ENCODE data around the gene MRFAP1L1. TPM values are rescaled to one million over a fixed set of nuclear protein-coding genes. Genes with fewer than 3 reads are reported as not detected.

Gene MRFAP1L1
- total RNA-seq (2011; cell fraction: chromatin; rRNA removed; ENCODE audit: low replicate concordance), result 23.4 and 45.9 TPM in 2 replicates
- 16.5 and 18.4 TPM in 2 replicates for total RNA-seq (2011; cell fraction: nucleolus; rRNA removed)
- 26.7 and 33.1 TPM in 2 replicates for total RNA-seq (2011; cell fraction: nucleoplasm; rRNA removed)
- 74.2 and 78.8 TPM in 2 replicates for total RNA-seq (2014; rRNA removed)
- 85.7 and 86.2 TPM in 2 replicates for total RNA-seq (2014; rRNA removed; fragmentation: Illumina TruSeq; extraction: Trizol)
- 83.3 and 90.6 TPM in 2 replicates for total RNA-seq (2015; rRNA removed; fragmentation: Illumina TruSeq; extraction: Trizol)
- total RNA-seq (2021), result 51.3 and 53.6 TPM in 2 replicates
- 59.5 and 83.8 TPM in 2 replicates for polyA plus RNA-seq (2011; rRNA removed)
- polyA plus RNA-seq (2011; cell fraction: cytosol; rRNA removed), result 19.4 and 37.0 TPM in 2 replicates
- polyA plus RNA-seq (2011; cell fraction: nucleus; rRNA removed), result 37.8 and 48.5 TPM in 2 replicates
- 49.1 and 74.0 TPM in 2 replicates for polyA plus RNA-seq (2012)
- 74.8 and 87.6 TPM in 2 replicates for polyA plus RNA-seq (2014; fragmentation: Illumina TruSeq; extraction: Trizol)
- polyA plus RNA-seq (2014; fragmentation: Nextera tagmentation; extraction: Ambion mirVana), result 10 to 100 TPM; 37.6 to 48.1 TPM
- 104 and 111 TPM in 2 replicates for polyA plus RNA-seq (2014; rRNA removed)
- polyA minus RNA-seq (2011; rRNA and poly(A)+ RNA removed), result 46.9 and 49.6 TPM in 2 replicates
- polyA minus RNA-seq (2011; cell fraction: cytosol; rRNA and poly(A)+ RNA removed), result 10.4 and 17.8 TPM in 2 replicates
- 13.7 and 31.7 TPM in 2 replicates for polyA minus RNA-seq (2011; cell fraction: nucleus; rRNA and poly(A)+ RNA removed)
- percentile 98 among the genes with signal in this experiment for Bru-seq, nascent RNA
- BruChase-seq, experiment 1, labeled RNA remaining after a 2-hour chase, result percentile 99 among the genes with signal in this experiment
- percentile 99 among the genes with signal in this experiment for BruChase-seq, experiment 2, labeled RNA remaining after a 6-hour chase
- long read RNA-seq, experiment 1, transcript MRFAP1L1-202 (1 exons, 2,127 nt), result minor isoform, 16 of 171 reads
- long read RNA-seq, experiment 1, transcript MRFAP1L1-201 (2 exons, 1,593 nt), result major isoform, 137 of 171 reads
- long read RNA-seq, experiment 1, partial matches to known transcripts, result 0 of 171 reads
- long read RNA-seq, experiment 1, other reads (novel, unspliced or antisense), result 18 of 171 reads
- long read RNA-seq, experiment 2, transcript MRFAP1L1-202 (1 exons, 2,127 nt), result minor isoform, 24 of 86 reads
- long read RNA-seq, experiment 2, transcript MRFAP1L1-201 (2 exons, 1,593 nt), result major isoform, 59 of 86 reads
- long read RNA-seq, experiment 2, partial matches to known transcripts, result 0 of 86 reads
- long read RNA-seq, experiment 2, other reads (novel, unspliced or antisense), result 3 of 86 reads
- long read RNA-seq, experiment 3, transcript MRFAP1L1-201 (2 exons, 1,593 nt), result major isoform, 56 of 72 reads
- long read RNA-seq, experiment 3, partial matches to known transcripts, result 0 of 72 reads
- long read RNA-seq, experiment 3, other reads (novel, unspliced or antisense), result 13 of 72 reads

DNA sequence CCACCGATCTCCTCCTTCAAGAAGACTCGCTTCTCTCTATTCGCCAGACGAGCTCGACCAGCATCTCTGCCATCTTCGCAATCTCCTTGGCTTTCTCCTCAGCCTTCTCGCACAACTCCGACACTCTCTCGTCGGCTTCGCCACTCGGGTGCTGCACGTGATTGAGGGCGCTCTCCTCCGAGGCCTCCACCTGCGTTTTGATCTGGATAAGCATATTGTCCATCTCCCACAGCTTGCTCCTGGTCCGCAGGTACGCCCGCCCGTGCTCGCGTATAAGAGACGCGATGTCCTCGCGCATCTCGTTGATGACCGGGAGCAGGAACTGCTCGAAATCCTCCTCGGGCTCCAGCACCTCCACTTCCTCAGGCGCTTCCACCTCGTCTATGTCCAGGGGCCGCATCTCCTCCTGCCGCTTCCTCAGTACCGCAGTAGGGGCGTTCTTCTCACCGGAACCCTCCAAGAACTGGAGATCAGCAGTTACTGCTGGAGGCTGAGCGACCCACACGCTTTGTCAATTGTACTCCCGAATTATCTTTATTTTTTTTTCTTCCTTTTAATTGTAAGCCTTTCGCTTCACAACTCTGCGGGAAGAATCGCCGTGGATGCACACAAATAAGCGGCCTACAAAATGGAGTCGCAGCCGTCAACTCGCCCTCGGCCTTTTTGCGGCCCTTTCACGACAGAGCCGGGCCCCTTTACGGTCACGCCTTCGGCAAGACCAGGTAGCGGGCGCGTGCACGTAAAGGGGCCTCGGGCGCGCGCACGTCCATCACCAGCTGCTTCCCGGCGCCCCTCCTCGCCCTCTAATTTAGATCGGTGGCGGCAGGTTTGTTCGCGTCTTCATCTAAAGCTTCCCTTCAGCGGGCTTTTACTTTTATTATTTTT is at the start of gene MRFAP1L1:
Gene MRFAP1L1, minus strand, starts transcription at position 636 of the 885 bp plus-strand sequence. Its CDS starts 236 bp downstream, at position 400.
- intact Hi-C loops (cut with micrococcal nuclease), result loop anchor here (5.0 kb wide), 1 partner anchor 67 kb away; the partner anchor contains the start of gene MRFAP1
- H3K4me2 ChIP-seq (ENCODE audit: insufficient read depth, low read length), result peak within 1 kb of the TSS; percentile 99
- CTCF ChIA-PET (ENCODE audit: low intra/inter-chr PET ratio), result no interaction called here
- H3K9ac ChIP-seq (ENCODE audit: insufficient read depth in 1 of 2, low read depth in 2 of 2, low read length in 2 of 2), result peak within 1 kb of the TSS; percentile 79 to 94
- 0 out of 2 replicates have a peak, but pooled peaks cover 5% of the 10 kb centered on the region for H4K20me1 ChIP-seq (replicated peaks; ENCODE audit: control insufficient read depth, insufficient read depth, low read length)
- peak within 1 kb of the TSS; percentile 73 for H3K4me3 ChIP-seq
- ATAC-seq (peak; percentile 86), FAIRE-seq (peak; percentile 88), DNase-seq (ENCODE audit: extremely low read depth in 1 of 4, low spot score in 3 of 4) (peak; percentile 94 to 98 (median 95))
- peaks cover 3 to 22% of the 10 kb centered on the region in 2 experiments; a peak in 4 of 5 replicates for H3K4me1 ChIP-seq (replicated peaks in 1 of 2; ENCODE audit: control insufficient read depth in 2 of 2, insufficient read depth in 2 of 2, low read length in 2 of 2)
- peaks cover 55% of the 10 kb centered on the region for H3K79me2 ChIP-seq (ENCODE audit: control insufficient read depth, insufficient read depth, low read length)
- no peaks in the 10 kb centered on the region for H3K27me3 ChIP-seq (ENCODE audit: control insufficient read depth in 2 of 2, insufficient read depth in 2 of 2, low read length in 2 of 2)
- peaks cover 35% of the 10 kb centered on the region for H3K36me3 ChIP-seq (ENCODE audit: control insufficient read depth, insufficient read depth, low read length)
- in situ Hi-C loops (cut with MboI), result no loop called here
- H3K9me1 ChIP-seq (ENCODE audit: control insufficient read depth, insufficient read depth, low read length), result no peaks in the 10 kb centered on the region
- POLR2A ChIA-PET, result interaction anchor here (0.6 to 2.7 kb wide), 16 partner anchors 8 to 1456 kb away, joined by 3 to 10 read pairs (median 4); partner anchors contain the start of gene S100P
- peak within 1 kb of the TSS; percentile 75 for H3K27ac ChIP-seq (ENCODE audit: extremely low read depth, low read depth, low read length)
- WGBS (ENCODE audit: insufficient coverage, low coverage, missing lambda C conversion rate), result under 1% methylated on average over 69 of the region's 72 CpGs
- H2AFZ ChIP-seq (ENCODE audit: low read depth, low read length), result peak within 1 kb of the TSS; percentile 93
- no peaks in the 10 kb centered on the region for H3K9me3 ChIP-seq (replicated peaks; ENCODE audit: control insufficient read depth, insufficient read depth, low read depth, low read length)
- TSS peak; percentile 76 for BruUV-seq (replicated peaks)
- TF ChIP-seq SIX5 (IDR thresholded peaks at IDR 0.05; ENCODE audit: borderline replicate concordance in 1 of 2, insufficient read depth in 1 of 2, low read depth in 1 of 2, low read length in 2 of 2) (no peak), PTBP1 (IDR thresholded peaks at IDR 0.05; ENCODE audit: low read depth, low read length) (no peak), MEIS2 (IDR thresholded peaks at IDR 0.05; ENCODE audit: partially characterized antibody) (peak; percentile 89), CREM (IDR thresholded peaks at IDR 0.05; ENCODE audit: low read depth) (peak; percentile 47), POLR2B (IDR thresholded peaks at IDR 0.05; ENCODE audit: low read depth, partially characterized antibody) (peak; percentile 60), MCM3 (IDR thresholded peaks at IDR 0.05) (no peak)
- TF ChIP-seq, protein P1, sequence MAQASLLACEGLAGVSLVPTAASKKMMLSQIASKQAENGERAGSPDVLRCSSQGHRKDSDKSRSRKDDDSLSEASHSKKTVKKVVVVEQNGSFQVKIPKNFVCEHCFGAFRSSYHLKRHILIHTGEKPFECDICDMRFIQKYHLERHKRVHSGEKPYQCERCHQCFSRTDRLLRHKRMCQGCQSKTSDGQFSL (CRISPR knock-in tag; IDR thresholded peaks at IDR 0.05), result no peak
- TF ChIP-seq, protein P1 (tag; IDR thresholded peaks at IDR 0.05), result no peak
- TF ChIP-seq, protein P2, sequence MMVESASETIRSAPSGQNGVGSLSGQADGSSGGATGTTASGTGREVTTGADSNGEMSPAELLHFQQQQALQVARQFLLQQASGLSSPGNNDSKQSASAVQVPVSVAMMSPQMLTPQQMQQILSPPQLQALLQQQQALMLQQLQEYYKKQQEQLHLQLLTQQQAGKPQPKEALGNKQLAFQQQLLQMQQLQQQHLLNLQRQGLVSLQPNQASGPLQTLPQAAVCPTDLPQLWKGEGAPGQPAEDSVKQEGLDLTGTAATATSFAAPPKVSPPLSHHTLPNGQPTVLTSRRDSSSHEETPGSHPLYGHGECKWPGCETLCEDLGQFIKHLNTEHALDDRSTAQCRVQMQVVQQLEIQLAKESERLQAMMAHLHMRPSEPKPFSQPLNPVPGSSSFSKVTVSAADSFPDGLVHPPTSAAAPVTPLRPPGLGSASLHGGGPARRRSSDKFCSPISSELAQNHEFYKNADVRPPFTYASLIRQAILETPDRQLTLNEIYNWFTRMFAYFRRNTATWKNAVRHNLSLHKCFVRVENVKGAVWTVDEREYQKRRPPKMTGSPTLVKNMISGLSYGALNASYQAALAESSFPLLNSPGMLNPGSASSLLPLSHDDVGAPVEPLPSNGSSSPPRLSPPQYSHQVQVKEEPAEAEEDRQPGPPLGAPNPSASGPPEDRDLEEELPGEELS (CRISPR knock-in tag; IDR thresholded peaks at IDR 0.05; ENCODE audit: borderline replicate concordance), result no peak
- TF ChIP-seq, protein P3, sequence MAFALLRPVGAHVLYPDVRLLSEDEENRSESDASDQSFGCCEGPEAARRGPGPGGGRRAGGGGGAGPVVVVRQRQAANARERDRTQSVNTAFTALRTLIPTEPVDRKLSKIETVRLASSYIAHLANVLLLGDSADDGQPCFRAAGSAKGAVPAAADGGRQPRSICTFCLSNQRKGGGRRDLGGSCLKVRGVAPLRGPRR (CRISPR knock-in tag; IDR thresholded peaks at IDR 0.05), result no peak
